ENCODE results near the gene DEPDC1B.

DNA sequence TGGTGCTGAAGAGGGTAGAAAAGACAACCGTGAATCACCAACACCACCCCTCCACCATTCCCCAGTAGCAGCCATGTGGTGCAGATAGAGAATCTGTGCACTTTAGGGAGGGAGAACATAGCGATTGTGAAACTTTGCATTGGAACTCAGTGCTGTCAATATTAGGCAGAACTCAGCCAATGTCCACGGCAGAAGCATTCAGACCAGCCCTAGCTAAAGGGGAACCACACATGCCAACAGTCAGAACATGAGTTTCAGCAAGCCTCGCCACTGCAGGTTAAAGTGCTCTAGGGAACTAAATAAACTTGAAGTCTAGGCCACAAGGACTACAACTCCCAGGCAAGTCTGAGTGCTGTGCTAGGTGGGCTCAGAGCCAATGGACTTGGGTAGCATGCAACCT is 38.5 kb upstream of the DEPDC1B start:
- TF ChIP-seq ESRRG (CRISPR knock-in tag; IDR thresholded peaks at IDR 0.05) (no peak), SNAI2 (CRISPR knock-in tag; IDR thresholded peaks at IDR 0.05) (no peak)
- TF ChIP-seq, protein P1, sequence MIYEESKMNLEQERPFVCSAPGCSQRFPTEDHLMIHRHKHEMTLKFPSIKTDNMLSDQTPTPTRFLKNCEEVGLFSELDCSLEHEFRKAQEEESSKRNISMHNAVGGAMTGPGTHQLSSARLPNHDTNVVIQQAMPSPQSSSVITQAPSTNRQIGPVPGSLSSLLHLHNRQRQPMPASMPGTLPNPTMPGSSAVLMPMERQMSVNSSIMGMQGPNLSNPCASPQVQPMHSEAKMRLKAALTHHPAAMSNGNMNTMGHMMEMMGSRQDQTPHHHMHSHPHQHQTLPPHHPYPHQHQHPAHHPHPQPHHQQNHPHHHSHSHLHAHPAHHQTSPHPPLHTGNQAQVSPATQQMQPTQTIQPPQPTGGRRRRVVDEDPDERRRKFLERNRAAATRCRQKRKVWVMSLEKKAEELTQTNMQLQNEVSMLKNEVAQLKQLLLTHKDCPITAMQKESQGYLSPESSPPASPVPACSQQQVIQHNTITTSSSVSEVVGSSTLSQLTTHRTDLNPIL (CRISPR knock-in tag; IDR thresholded peaks at IDR 0.05; ENCODE audit: low read depth), result no peak

Measured in SK-N-SH treated with all-trans-retinoic acid at 6 μM for 48 hours (cell line).